ENCODE results near the gene SSTR3.

SSTR3 gene

DNA sequence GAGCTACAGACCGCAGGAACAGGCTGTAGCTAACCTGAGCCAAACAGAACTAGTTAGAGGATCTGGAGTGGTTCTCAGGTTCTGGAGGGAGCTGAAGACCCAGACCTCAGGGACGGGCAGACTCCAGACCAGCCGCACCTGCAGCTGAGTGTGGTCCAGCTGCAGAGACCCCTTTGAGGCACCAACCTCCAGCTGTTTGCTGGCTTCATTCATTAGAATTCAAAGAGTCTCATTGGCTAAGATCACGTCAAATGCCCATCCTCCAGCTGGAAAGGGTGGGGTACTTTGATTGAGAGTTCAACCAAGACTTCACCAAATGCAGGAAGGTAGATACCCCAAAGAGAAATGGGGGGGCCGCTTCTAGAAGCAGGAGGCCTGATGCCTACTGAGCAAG lies 49.2 kb downstream of the SSTR3 start:
- Histone ChIP-seq H3K9me2 (ENCODE audit: low read depth, low read length) (no peaks in the 10 kb centered on the region), H3K27me3 (ENCODE audit: insufficient read depth, low read length) (peaks cover 23% of the 10 kb centered on the region; the same call in 1 of the 2 replicates), H3K9me3 (ENCODE audit: low read length) (peaks cover 8% of the 10 kb centered on the region), H3K27ac (ENCODE audit: low read depth, low read length, poor library complexity, severe bottlenecking) (no peak overlapping the region), H3K36me3 (ENCODE audit: insufficient read depth, low read length) (peaks cover 6% of the 10 kb centered on the region; the same call in 1 of the 2 replicates), H4K20me1 (ENCODE audit: insufficient read depth, low read length) (no peaks in the 10 kb centered on the region), H3F3A (ENCODE audit: insufficient read depth, low read length) (no peaks in the 10 kb centered on the region), H3K79me2 (ENCODE audit: insufficient read depth, low read length) (no peaks in the 10 kb centered on the region), H3K4me3 (ENCODE audit: low read depth, low read length, poor library complexity, severe bottlenecking) (no peak overlapping the region), H3K4me1 (ENCODE audit: insufficient read depth, low read length, severe bottlenecking) (no peaks in the 10 kb centered on the region), H3K9ac (ENCODE audit: low read length) (no peak overlapping the region), H3K4me2 (ENCODE audit: low read length) (no peak overlapping the region), H2AFZ (ENCODE audit: low read length) (no peak overlapping the region)
- TF ChIP-seq, protein P1, sequence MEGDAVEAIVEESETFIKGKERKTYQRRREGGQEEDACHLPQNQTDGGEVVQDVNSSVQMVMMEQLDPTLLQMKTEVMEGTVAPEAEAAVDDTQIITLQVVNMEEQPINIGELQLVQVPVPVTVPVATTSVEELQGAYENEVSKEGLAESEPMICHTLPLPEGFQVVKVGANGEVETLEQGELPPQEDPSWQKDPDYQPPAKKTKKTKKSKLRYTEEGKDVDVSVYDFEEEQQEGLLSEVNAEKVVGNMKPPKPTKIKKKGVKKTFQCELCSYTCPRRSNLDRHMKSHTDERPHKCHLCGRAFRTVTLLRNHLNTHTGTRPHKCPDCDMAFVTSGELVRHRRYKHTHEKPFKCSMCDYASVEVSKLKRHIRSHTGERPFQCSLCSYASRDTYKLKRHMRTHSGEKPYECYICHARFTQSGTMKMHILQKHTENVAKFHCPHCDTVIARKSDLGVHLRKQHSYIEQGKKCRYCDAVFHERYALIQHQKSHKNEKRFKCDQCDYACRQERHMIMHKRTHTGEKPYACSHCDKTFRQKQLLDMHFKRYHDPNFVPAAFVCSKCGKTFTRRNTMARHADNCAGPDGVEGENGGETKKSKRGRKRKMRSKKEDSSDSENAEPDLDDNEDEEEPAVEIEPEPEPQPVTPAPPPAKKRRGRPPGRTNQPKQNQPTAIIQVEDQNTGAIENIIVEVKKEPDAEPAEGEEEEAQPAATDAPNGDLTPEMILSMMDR (IDR thresholded peaks at IDR 0.05; ENCODE audit: low read length) = no peak
- no peak for TF ChIP-seq EZH2 (IDR thresholded peaks at IDR 0.05; ENCODE audit: borderline replicate concordance, low read length)

DNA sequence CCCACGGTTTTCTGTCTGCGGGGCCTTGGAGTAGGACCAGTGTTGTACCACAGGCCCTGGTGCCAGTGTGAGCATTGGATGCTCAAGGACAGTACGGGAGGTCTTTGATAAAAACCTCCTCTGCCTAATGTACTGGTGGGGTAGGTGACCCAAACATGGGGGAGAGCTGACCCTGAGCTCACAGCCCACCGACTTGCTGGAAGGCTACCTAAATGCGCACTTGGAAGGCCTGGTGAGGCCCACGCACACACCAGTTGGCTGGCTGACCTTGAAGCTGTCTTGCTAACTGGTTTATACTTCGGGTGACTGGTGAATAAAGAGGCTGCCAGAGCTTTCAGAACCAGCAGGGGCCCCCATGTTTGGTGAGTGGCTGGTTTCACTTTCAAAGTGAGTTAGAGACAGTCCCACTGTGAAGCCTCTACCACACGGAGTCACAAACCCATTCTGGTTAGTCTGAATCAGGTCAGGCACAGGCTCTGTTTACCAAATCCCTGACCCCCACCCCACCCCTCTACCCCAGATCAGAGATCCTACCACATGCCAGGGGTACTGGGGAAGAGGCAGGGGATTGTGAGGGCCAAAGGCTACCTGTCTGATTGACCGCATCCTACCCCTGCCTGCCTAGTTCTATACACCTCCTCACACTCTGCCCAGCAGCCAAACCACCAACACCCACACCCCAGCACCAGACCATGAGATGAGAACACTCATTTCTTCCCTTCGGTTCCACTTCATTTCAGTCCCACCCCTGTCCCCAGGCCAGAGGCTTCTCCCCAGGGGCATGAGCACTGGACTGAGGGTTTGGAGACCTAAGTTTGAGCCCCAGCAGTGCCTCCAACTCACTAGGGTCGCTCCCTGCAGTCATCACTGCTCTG lies 49.8 kb downstream of the SSTR3 start:
- Histone ChIP-seq H3K4me2 (ENCODE audit: low read length) (no peak overlapping the region), H3K4me1 (ENCODE audit: insufficient read depth, low read length, severe bottlenecking) (no peaks in the 10 kb centered on the region), H3F3A (ENCODE audit: insufficient read depth, low read length) (no peaks in the 10 kb centered on the region), H3K36me3 (ENCODE audit: insufficient read depth, low read length) (peaks cover 6% of the 10 kb centered on the region; the same call in 1 of the 2 replicates), H3K4me3 (ENCODE audit: low read depth, low read length, poor library complexity, severe bottlenecking) (no peak overlapping the region), H3K79me2 (ENCODE audit: insufficient read depth, low read length) (no peaks in the 10 kb centered on the region), H3K9me2 (ENCODE audit: low read depth, low read length) (no peaks in the 10 kb centered on the region), H2AFZ (ENCODE audit: low read length) (no peak overlapping the region), H4K20me1 (ENCODE audit: insufficient read depth, low read length) (no peaks in the 10 kb centered on the region), H3K27ac (ENCODE audit: low read depth, low read length, poor library complexity, severe bottlenecking) (no peak overlapping the region), H3K9me3 (ENCODE audit: low read length) (peaks cover 8% of the 10 kb centered on the region), H3K27me3 (ENCODE audit: insufficient read depth, low read length) (peaks cover 23% of the 10 kb centered on the region; the same call in 1 of the 2 replicates), H3K9ac (ENCODE audit: low read length) (no peak overlapping the region)
- no peak for TF ChIP-seq EZH2 (IDR thresholded peaks at IDR 0.05; ENCODE audit: borderline replicate concordance, low read length)
- TF ChIP-seq, protein P1 (IDR thresholded peaks at IDR 0.05; ENCODE audit: low read length) = no peak

DNA sequence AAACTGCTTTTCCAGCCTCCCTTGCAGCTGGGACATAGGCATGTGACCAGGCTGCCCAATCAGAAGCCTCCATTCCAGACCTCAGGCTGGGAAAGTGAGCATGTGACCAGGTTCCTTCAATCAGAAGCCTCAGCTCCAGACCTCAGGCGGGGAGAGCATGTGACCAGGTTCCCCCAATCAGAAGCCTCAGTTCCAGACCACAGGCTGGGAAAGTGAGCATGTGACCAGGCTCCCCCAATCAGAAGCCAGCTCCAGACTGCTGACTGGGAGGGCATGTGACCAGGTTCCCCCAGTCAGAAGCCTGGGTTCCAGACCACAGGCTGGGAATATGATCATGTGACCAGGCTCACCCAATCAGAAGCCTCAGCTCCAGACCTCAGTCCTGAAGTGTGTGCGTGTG lies 50.8 kb downstream of the SSTR3 start:
- TF ChIP-seq, protein P1 (IDR thresholded peaks at IDR 0.05; ENCODE audit: low read length) = no peak
- no peak for TF ChIP-seq EZH2 (IDR thresholded peaks at IDR 0.05; ENCODE audit: borderline replicate concordance, low read length)
- H3K4me3 ChIP-seq (ENCODE audit: low read depth, low read length, poor library complexity, severe bottlenecking) = no peak overlapping the region
- H3K4me1 ChIP-seq (ENCODE audit: insufficient read depth, low read length, severe bottlenecking) = no peaks in the 10 kb centered on the region
- no peak overlapping the region for H3K9ac ChIP-seq (ENCODE audit: low read length)
- H3K9me2 ChIP-seq (ENCODE audit: low read depth, low read length) = no peaks in the 10 kb centered on the region
- no peak overlapping the region for H2AFZ ChIP-seq (ENCODE audit: low read length)
- no peaks in the 10 kb centered on the region for H4K20me1 ChIP-seq (ENCODE audit: insufficient read depth, low read length)
- no peak overlapping the region for H3K4me2 ChIP-seq (ENCODE audit: low read length)
- peaks cover 8% of the 10 kb centered on the region for H3K9me3 ChIP-seq (ENCODE audit: low read length)
- H3F3A ChIP-seq (ENCODE audit: insufficient read depth, low read length) = no peaks in the 10 kb centered on the region
- peaks cover 6% of the 10 kb centered on the region; the same call in 1 of the 2 replicates for H3K36me3 ChIP-seq (ENCODE audit: insufficient read depth, low read length)
- peaks cover 23% of the 10 kb centered on the region; the same call in 1 of the 2 replicates for H3K27me3 ChIP-seq (ENCODE audit: insufficient read depth, low read length)
- H3K79me2 ChIP-seq (ENCODE audit: insufficient read depth, low read length) = no peaks in the 10 kb centered on the region
- no peak overlapping the region for H3K27ac ChIP-seq (ENCODE audit: low read depth, low read length, poor library complexity, severe bottlenecking)
